Pancreas (tissue), 10 donors: ENCODE results near the gene OLFM1. TPM values are rescaled to one million over a fixed set of nuclear protein-coding genes. Genes with fewer than 3 reads are reported as not detected.
A peak's percentile ranks its signal among the peaks of the same experiment; 100 is the strongest.

Experiments
- ATAC-seq, 4 donors: fragments of 200-7000 bp; cut with Tn5 transposase; one replicate each; pipeline versions ENCODE4 v1.8.0 to v1.9.1; 2020; ENCODE audit warnings: mild to moderate bottlenecking in 4 of 4, moderate library complexity in 4 of 4
- DNase-seq, 6 donors: peaks; one replicate each; pipeline ENCODE4 v3.0.0-alpha.2; 2020
- FAIRE-seq: peaks from 2 replicates; lab custom pipeline; 2012; peaks lifted over from hg19 to GRCh38; lab: Jason Lieb, UNC
- H3K27ac ChIP-seq, 4 donors: fragments of 200-600 bp; sonication (generic); 1 replicate in 3 of 4; 2 replicates in 1 of 4; pipeline versions ENCODE4 v1.5.0 to v1.8.0; 2020
- H3K27me3 ChIP-seq, 4 donors: fragments of 200-600 bp; one replicate each; pipeline ENCODE4 v1.8.0; 2021
- H3K36me3 ChIP-seq, 3 donors: fragments of 200-600 bp; sonication (generic) in 1 of 3; one replicate each; pipeline versions ENCODE4 v1.5.0 to v1.8.0; 2020 to 2021
- H3K4me1 ChIP-seq, 3 donors: fragments of 200-600 bp; one replicate each; pipeline ENCODE4 v1.8.0; 2021
- H3K4me3 ChIP-seq, 4 donors: fragments of 200-600 bp; sonication (generic) in 2 of 4; one replicate each; pipeline versions ENCODE4 v1.5.0 to v1.8.0; 2020 to 2021
- H3K9me3 ChIP-seq, 4 donors: fragments of 200-600 bp; one replicate each; pipeline ENCODE4 v1.8.0; 2021
- CTCF ChIP-seq, 4 donors: fragments of 200-600 bp; sonication (generic) in 3 of 4; IDR thresholded peaks; one replicate each; pipeline versions ENCODE4 v1.5.0 to v1.8.0; 2021; ENCODE audit warnings: antibody characterized with exemption in 4 of 4
- WGBS, 2 donors: extraction: QIAGEN DNeasy Blood & Tissue Kit; methylation state at CpG; one replicate each; pipeline ENCODE4 v1.1.7; 2013; 5-methylcytosine and 5-hydroxymethylcytosine counted together
- intact Hi-C, 3 donors: fragments of 100-400 bp; cut with DNase I; formaldehyde crosslinking; loops; one replicate each; pipeline versions ENCODE4 v1.11.1 to v1.14.2; 2022
- polyA plus RNA-seq, 2 donors: library from polyadenylated mRNA; stranded (reverse); fragments of 200-250 nt; gene quantifications; one replicate each; pipeline ENCODE4 v1.2.3, GENCODE V29; 2013
- total RNA-seq, 6 donors: library from RNA; stranded (reverse); fragmentation: NEBNext Ultra II Directional in 4 of 6; extraction: Animal tissue kit (Norgen Biotek cat#: 25700) in 4 of 6; gene quantifications; one replicate each; pipeline versions ENCODE4 v1.2.1 to v1.2.4, GENCODE V29; 2021 to 2023
- donor health status: healthy with polysubstance abuse.
- donor health status: DM: no; HTN: no; CAD: no; lungs with moderate emphysema.
- donor health status: DM: no; HTN: no; CAD: no.
- donor health status: control.
- donor health status: control.
- donor health status: Bipolar disorder and iron deficiency.
- donor health status: DM: yes; HTN: yes; CAD: no.
- donor health status: DM: no; HTN: no; CAD: no.
- donor health status: DM: no; HTN: no; CAD: no.
- donor health status: DM: yes; HTN: yes; CAD: no.

OLFM1 gene
- total and polyA plus RNA-seq, 8 donors = 5.9 to 14.1 (median 7.8) TPM

- WGBS, 2 donors = 31 to 40% methylated on average over 9 of the region's 9 CpGs
- Histone ChIP-seq H3K27me3 (no peaks in the 10 kb centered on the region), H3K9me3 (no peaks in the 10 kb centered on the region), H3K36me3 (no peaks in the 10 kb centered on the region), H3K27ac (no peak overlapping the region), H3K4me3 (no peak overlapping the region), H3K4me1 (peaks cover 0 to 4% (median 0%) of the 10 kb centered on the region in 3 donors)
- no peak for ATAC-seq
- FAIRE-seq = no peak
- peak in 1 of 6 donors; percentile 14 for DNase-seq
- TF ChIP-seq CTCF (IDR thresholded peaks at IDR 0.05) = no peak
- intact Hi-C loops = no loop called here
Measured at GRCh38 chr9:135095470-135096407, 8.3 kb downstream of the OLFM1 start.

- H3K9me3 ChIP-seq = no peaks in the 10 kb centered on the region
- intact Hi-C loops = no loop called here
- H3K36me3 ChIP-seq = no peaks in the 10 kb centered on the region
- no peak overlapping the region for H3K4me3 ChIP-seq
- DNase-seq (peak in 1 of 6 donors; percentile 32), ATAC-seq (no peak), FAIRE-seq (no peak)
- peaks cover 0 to 4% (median 0%) of the 10 kb centered on the region in 3 donors for H3K4me1 ChIP-seq
- TF ChIP-seq CTCF (IDR thresholded peaks at IDR 0.05) = no peak
- no peak overlapping the region for H3K27ac ChIP-seq
- 85 to 89% methylated on average over 9 of the region's 9 CpGs for WGBS, 2 donors
- H3K27me3 ChIP-seq = no peaks in the 10 kb centered on the region
Measured at GRCh38 chr9:135096408-135096895, 9.0 kb downstream of the OLFM1 start.

GRCh38 chr9:135098400-135099105 is 11.1 kb downstream of the OLFM1 start:
- Histone ChIP-seq H3K9me3 (no peaks in the 10 kb centered on the region), H3K36me3 (no peaks in the 10 kb centered on the region), H3K4me3 (no peak overlapping the region), H3K27me3 (no peaks in the 10 kb centered on the region), H3K27ac (no peak overlapping the region), H3K4me1 (peaks cover 0 to 4% (median 0%) of the 10 kb centered on the region in 3 donors)
- 69 to 73% methylated on average over 22 of the region's 22 CpGs for WGBS, 2 donors
- DNase-seq = peak in 1 of 6 donors; percentile 53
- peak in 2 of 4 donors; percentile 59 to 79 for ATAC-seq
- no peak for TF ChIP-seq CTCF (IDR thresholded peaks at IDR 0.05)
- intact Hi-C loops = no loop called here
- FAIRE-seq = no peak

- Histone ChIP-seq H3K9me3 (no peaks in the 10 kb centered on the region), H3K4me3 (no peak overlapping the region), H3K4me1 (peaks cover 0 to 4% (median 0%) of the 10 kb centered on the region in 3 donors), H3K36me3 (no peaks in the 10 kb centered on the region), H3K27me3 (no peaks in the 10 kb centered on the region), H3K27ac (no peak overlapping the region)
- DNase-seq = no peak
- 93% methylated on average over 5 of the region's 5 CpGs for WGBS, 2 donors
- FAIRE-seq = no peak
- TF ChIP-seq CTCF (IDR thresholded peaks at IDR 0.05) = no peak
- intact Hi-C loops = no loop called here
- ATAC-seq = no peak
Measured at GRCh38 chr9:135099574-135099973, 12.1 kb downstream of the OLFM1 start.
